ENCODE results near the gene MCM6.

- TF ChIP-seq CTCF (IDR thresholded peaks at IDR 0.05) (no peak), POLR2A (IDR thresholded peaks at IDR 0.05) (no peak)
Measured at GRCh38 chr2:135817466-135817865, 58.8 kb downstream of the MCM6 start.
